Sigmoid colon (tissue), 4 donors: ENCODE data around the gene G6PC1.

Source experiments
- EP300 ChIP-seq, 4 donors: sonication (generic); formaldehyde crosslinking; IDR thresholded peaks; one replicate each; pipeline ENCODE4 v1.6.1; 2017; ENCODE audit warnings: antibody characterized with exemption in 4 of 4
- POLR2A ChIP-seq, 2 donors: fragments of 450-650 bp; IDR thresholded peaks; one replicate each; pipeline ENCODE4 v1.6.1; 2016; ENCODE audit warnings: antibody characterized with exemption in 2 of 2, mild to moderate bottlenecking in 2 of 2, moderate library complexity in 2 of 2
- POLR2AphosphoS5 ChIP-seq, 4 donors: sonication (generic); formaldehyde crosslinking; IDR thresholded peaks; one replicate each; pipeline ENCODE4 v1.6.1; 2017; ENCODE audit warnings: antibody characterized with exemption in 4 of 4
- TF ChIP-seq, protein P1 (sequence below), 4 experiments: fragments of 450-650 bp in 3 of 4; fragments of 200-600 bp in 1 of 4; IDR thresholded peaks; one replicate each; pipeline ENCODE4 v1.5.1; 2016 to 2019; ENCODE audit warnings: antibody characterized with exemption in 4 of 4, mild to moderate bottlenecking in 3 of 4, moderate library complexity in 2 of 4

DNA sequence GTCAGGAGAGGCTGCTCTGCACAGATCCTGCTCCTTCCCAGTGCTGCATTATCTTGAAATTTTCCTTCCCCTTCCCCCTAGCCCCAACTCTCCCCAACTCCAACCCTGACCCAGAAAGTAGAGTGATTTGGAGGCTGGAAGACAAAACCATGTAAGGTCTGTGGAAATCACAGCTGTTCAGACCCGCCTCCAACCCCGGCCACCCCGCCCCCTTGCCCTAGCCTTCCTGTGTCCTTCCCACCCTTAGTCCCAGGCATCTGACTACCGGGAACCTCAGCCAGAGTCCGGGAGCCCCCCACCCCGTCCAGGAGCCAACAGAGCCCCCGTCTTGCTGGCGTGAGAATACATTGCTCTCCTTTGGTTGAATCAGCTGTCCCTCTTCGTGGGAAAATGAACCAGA is 49.6 kb upstream of the G6PC1 start, which contains the start of gene AOC3:
- TF ChIP-seq POLR2A (IDR thresholded peaks at IDR 0.05) (peak in 1 of 2 donors; percentile 32), EP300 (IDR thresholded peaks at IDR 0.05) (no peak), POLR2AphosphoS5 (IDR thresholded peaks at IDR 0.05) (peak; percentile 52 to 71 (median 62))
- TF ChIP-seq, protein P1, sequence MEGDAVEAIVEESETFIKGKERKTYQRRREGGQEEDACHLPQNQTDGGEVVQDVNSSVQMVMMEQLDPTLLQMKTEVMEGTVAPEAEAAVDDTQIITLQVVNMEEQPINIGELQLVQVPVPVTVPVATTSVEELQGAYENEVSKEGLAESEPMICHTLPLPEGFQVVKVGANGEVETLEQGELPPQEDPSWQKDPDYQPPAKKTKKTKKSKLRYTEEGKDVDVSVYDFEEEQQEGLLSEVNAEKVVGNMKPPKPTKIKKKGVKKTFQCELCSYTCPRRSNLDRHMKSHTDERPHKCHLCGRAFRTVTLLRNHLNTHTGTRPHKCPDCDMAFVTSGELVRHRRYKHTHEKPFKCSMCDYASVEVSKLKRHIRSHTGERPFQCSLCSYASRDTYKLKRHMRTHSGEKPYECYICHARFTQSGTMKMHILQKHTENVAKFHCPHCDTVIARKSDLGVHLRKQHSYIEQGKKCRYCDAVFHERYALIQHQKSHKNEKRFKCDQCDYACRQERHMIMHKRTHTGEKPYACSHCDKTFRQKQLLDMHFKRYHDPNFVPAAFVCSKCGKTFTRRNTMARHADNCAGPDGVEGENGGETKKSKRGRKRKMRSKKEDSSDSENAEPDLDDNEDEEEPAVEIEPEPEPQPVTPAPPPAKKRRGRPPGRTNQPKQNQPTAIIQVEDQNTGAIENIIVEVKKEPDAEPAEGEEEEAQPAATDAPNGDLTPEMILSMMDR (IDR thresholded peaks at IDR 0.05): no peak
